GM21390 (cell line): ENCODE measurements around the gene C3orf18.

ENCODE experiments used
- ATAC-seq: cut with Tn5 transposase; IDR thresholded peaks from one replicate; pipeline ENCODE4 v1.9.1; 2021; ENCODE audit not compliant: unreplicated experiment

Gene C3orf18

DNA sequence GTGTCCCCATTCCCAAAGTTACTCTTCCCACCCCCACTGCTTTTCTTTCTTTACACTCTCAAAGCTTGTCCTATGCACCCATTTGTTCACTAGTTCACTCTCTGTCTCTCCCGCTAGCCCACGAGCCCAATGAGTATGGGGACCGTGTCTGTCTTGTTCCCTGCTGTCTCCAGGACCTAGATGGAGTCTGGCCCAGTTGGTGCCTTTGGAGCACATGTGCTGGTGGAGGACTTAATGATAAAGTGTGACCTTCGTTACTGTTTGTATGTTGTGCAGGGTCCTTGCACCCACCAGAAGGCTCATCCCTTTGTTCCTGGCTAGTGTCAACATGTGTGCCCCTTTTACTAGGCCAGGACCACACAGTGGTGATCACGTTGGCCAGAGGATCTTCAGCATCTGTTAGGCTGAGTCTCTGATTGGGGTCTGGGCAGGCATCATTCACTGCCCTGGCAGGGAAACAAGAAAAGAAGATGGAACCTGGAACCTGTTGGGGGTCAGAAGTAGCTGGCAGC is 36.6 kb upstream of the C3orf18 start:
- no peak for ATAC-seq

DNA sequence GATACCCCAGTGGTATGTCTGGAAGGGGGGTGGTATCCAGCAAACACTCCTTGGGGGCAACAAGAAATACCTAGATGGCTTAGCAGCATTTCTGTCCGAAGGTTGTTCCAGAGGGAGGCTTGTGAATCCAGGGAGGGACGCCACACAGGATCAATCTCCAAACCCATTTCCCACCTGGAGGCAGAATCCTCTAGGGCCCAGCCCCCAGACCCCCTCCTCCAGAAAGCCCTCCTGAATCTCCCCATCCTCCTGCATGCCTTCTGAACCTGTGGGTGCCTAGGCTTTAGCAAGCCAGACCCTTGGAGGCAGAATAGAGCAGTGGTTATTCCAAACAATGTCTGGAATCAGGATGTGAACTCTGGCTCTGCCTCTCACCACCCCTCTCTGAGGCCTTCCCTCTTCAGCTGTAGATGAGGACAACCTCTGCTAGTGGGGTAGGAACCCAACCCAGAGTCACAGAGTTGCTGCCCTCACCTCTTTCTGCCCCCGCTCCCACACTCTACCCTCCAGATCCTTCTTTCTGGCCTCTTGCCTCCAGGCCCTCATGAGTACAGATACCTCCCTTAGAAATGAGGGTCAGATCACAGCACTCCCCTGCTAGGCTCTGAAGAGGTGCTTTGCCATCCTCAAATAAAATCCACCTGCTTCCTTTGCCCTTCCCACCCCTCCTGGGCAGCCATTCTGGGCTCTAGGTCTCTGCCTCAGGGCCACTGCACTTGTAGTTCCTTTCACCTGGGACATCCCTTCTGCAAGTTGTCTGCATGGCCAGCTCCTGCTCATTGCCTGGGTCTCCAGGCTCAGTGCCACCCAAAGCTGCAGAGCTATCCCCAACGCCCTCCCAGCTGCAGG is 35.9 kb upstream of the C3orf18 start:
- no peak for ATAC-seq

DNA sequence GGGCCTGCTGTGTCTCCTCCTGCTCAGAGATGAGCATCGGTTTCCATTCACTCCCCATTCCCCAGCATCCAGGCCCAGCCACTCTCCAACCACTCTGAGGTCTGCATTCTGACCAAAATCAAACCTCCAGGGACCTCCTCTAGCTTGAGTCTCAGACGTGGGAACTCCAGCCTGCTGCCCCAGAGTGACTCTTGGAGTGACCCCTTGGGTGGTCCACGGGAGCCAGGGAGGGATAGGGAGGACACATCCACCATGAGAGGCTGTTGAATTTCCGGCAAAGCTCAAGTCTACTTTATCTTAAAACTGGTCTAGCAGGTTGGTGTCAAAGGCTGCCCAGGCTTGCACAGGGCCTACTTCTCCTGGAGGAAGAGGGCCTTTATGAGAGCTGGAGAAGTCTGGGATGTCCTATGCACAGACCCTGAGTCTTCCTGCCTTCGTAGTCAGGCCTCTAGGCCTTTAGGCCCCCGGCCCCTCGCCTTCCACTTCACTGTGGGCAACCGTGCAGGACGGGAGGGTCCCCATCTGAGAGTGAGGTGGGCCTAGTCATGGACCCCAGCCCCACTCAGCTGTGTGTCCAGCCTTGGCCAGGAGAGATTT is 35.1 kb upstream of the C3orf18 start:
- ATAC-seq, result no peak

DNA sequence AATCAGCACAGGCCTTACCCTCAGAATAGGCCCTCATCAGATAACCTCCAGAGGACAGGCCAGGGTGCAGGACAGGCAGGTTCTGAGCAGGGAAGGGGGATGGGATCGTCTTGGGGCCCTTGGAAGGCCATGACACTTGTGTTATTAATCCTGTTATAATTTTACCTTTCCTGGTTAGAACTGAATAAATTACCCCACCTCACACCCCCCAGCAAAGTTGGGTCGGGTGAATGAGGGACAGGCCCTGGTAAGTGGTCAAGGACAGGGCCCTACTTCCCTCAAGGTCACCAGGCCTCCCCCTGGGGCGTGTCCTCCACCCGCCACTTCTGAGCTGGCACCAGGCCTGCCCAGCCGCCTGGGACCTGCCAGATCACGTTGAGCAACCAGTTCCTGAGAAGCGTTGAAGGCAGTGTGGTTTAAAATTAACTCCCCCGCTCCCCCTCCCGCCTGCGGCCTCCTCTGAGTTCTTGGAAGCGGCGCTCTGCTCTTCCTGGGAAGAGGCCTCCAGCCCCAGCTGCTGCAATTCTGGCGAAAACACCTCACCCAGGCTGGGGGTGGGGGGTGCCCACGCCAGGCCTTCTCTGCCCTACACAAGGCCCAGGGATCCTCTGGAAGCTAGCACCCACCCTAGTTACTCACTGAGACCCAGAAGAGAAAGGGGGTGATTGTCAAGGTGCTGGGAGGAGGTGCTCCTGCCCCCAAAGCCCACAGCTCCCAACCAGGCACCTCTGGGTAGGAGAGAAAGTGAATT is 33.5 kb upstream of the C3orf18 start:
- peak; percentile 73 for ATAC-seq

DNA sequence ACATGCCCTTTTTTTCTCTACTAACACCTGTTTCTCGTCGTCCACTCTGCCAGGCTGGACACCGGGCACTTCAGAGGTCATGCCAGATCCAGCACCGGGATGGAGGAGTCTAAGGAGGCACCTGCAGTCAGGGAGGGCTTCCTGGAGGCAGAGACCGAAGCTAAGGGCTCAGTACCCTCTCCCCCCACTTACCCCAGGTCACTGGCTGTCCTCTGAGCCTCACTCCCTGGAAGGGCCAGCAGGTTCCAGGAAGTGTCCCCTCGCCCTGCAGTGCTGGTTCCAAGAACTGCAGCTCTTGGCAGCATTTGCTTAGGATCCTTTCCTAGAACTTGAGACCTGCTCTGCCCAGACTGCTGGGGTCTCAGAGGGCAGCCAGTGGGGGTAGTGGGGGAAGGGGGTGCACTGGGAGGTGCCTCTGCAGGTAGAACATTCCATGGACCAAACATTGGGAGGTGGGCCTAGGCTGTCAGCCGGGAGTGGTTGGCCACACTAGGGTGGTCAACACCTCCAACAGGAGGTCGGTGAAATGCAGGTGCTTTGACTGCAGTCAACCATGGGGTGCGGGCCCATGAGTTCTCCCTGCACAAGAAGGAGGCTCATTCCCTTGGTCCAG is 32.7 kb upstream of the C3orf18 start:
- no peak for ATAC-seq

DNA sequence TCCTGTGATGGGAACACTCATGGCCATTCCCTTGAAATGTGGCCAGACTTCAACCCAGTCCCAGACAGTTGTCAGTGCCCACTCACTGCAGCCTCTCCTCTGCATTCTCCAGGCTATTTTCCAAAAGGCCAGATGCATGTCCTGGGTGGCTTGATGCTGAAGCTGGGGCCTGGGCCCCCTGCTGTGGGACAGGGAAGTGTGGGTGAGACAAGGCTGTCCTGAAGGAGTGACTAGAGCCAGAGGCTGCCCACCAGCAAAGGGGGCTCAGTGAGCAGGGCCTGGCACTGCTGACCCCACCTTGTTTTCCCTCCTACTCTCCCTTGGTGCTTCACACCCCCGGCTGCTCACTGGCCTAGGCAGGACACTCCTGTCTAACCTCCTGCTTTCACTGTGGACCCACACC is 32.2 kb upstream of the C3orf18 start:
- no peak for ATAC-seq

DNA sequence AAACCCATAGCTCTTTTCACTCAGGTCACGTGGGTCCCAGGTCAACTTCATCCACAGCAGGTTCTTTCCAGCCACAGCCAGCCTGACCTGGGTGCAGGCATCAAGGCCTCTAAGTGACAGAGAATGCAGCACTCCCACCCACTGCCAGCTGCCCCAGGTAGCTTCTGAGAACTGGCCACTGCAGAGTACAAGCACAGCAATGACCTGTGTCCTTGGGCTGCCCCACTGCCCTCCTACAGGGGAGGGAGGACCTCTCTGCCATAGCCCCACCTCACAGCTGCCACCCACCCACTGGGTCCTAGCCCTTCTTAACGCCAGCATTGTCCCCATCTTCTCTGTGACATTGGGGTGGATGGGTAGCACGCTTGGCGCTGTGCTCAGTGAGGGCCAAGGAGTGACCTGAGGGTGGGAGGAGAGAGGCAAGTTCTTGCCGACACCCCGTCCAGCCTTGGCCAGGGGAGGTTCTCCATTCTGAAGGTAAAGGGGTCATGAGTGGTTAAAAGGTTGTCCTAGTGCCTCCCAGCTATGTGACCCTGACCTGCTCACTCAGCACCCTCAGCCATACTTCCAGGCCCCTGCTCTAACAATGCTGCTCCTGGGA is 31.7 kb upstream of the C3orf18 start:
- ATAC-seq, result no peak

DNA sequence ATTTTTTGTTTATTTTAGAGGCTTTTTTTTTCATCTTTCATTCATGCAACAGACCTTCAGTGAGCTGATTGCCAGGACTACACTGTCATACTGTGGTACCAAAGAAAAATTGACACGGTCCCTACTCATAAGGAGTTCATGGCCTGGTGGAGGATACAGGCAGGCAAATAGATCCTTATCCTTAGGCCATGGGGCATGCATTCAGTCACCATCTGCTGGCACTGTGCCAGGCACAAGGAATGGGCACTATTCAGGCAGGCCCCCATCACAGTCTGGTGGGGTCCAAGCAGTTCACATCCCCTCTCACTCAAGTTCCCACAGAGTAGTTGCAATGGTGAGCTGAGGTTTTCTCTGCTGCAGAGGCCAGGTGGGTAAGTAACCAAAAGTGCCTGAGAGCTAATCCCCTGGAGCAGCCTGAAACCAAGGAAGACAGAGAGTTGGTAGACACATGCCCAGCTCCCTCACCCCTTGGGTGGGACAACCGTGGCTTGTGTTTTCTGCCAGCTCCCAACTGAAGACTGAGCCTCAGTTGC is 26.8 kb upstream of the C3orf18 start:
- no peak for ATAC-seq

DNA sequence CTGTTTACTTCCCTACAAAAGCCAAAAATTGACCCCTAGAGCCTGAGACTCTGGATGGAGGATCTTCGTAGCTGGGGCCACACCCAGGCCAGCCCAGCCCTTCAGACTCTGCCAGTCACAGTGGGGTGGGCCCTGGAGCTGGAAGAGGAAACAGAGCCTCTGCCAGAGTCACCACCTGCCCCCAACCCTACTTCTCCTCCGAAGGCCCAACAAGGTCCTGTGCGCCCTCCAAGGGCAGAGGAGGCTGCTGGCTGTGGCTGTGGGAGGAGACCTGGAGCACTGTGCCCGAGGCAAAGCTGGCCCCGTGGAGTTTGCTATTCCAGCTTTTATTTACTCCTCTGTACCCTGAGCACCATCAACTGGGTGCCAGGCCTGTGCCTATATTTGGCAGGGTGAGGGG is 25.0 kb upstream of the C3orf18 start:
- no peak for ATAC-seq

DNA sequence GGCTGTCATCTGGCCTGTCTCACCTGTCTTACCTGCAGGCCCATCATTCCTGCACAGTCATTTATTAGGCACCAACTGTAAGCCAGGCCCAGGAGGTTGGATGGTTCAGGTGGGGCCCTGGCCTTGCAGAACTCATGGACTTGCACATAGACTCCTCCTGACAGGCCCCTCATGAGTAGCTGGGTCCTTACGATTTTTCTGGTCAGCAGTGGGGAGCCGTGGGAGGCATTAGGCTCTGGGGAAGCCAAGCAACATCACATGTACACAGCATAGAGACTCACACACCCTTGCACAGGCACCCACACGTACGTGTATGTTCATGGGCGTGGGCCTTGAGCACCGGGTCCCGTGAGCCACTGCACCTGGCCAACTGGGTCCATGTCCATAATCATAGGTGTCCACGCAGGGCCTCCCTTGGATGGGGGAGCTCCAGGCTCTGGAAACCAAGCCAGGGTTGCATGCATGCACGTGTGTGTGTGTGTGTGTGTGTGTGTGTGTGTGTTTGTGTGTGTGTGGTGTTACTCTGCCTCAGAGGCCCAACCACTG is 23.7 kb upstream of the C3orf18 start:
- no peak for ATAC-seq

DNA sequence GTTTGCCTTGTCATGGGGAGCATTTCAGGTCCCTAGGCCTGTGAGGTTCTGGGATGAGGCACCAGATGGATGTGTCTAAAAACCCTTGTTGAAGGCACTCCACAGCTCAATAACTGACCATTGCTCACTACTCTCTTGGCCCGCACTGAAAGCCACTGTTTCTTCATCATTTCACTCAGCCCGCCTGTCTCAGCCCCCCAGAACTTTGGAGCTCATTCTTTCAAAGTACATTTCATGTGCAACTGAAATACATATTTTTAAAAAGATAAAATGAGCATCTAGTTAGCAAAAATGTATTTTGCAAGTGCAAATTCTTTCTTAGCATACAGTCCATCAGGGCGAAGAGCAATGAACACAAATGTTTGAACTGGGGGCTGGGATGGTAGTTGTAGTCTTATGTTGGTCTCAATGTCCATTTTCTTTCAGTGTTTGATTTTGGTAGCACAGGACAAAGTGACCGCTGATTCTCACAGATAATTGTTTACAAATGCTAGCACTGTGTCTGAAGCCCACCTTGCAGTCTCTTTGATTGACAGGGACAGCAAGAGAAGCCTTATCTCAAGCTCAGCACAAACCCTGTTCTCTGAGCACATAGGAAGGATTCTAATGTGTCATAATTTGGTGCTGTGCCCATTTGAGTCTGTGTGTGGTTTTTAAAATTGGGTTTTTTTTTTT is 21.3 kb upstream of the C3orf18 start:
- no peak for ATAC-seq

DNA sequence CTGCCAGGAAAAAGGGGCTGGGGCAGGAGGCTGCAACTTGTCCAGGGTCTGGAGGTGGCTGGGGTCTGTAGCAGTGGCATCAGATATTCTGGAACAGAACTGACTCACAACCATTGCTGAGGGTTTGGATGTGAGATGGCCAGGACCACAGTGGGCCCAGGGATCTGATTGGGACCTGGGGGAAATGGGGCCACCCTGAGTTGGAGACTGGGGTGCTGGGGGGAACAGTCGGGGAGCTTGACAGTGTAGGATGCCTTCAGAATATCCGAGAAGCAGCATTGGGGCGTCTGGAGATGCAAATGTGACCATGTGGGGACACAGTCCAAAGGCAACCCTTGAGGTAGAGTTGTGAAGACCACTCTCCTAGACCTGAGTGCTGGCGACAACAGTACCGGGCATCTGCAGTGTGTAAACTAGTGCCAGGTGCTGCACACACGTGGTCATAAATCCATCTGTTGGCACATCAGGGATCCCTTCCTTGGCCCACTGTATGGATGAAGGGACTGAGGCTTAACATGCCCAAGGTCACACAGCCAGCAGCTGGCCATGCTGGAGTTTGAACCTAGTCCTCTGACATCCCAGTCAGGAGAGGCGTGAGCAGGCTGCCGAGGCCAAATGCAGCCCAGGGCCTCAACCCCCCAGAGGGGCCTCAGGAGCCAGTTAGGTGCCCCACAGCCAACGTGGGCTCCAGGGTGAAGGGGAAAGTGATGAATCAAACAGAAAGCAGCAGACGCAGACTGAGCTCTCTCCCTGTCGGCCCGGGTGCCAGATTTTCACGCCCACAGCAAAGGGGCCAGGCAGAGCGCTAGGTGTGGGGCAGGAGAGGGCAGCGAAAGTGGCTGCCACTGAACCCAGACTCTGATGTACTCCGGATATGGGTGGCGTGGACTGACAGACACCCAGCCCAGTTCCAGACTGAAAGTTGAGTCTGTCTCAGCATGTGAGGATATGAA is 20.5 kb upstream of the C3orf18 start:
- peak; percentile 31 for ATAC-seq

DNA sequence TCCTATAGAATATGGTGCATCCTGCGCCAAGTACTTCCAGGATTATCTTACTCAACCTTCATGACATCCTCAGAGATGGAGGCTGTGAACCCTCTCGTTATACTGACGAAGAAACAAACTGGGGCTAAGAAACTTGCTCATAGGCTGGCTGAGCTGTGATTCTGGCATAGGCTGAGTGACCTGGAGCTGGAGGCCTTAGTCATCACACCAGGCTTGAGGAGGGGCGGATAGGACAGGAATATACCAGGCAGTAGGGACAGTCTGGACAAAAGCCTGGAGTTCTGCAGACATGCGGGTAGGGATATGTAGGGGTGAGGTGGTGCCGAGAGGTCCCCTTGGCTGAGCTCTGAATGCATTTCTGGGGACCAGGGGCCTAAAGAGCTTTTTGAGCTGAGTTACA is 19.8 kb upstream of the C3orf18 start:
- ATAC-seq, result no peak

DNA sequence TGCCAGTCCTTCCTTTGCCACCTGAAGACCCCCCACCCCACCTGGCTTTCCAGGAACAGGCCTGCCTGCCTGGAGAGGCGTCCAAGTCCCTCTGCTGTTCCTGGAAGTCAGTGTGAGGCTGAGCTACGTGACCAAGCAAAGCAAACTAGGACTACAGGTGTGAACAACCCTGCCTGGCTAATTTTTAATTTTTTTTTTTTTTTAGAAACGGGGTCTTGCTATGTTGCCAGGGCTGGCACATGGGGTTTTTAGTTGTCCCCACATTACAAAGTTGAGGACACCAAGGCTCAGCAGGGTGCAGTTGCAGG is 19.2 kb upstream of the C3orf18 start:
- ATAC-seq, result no peak

DNA sequence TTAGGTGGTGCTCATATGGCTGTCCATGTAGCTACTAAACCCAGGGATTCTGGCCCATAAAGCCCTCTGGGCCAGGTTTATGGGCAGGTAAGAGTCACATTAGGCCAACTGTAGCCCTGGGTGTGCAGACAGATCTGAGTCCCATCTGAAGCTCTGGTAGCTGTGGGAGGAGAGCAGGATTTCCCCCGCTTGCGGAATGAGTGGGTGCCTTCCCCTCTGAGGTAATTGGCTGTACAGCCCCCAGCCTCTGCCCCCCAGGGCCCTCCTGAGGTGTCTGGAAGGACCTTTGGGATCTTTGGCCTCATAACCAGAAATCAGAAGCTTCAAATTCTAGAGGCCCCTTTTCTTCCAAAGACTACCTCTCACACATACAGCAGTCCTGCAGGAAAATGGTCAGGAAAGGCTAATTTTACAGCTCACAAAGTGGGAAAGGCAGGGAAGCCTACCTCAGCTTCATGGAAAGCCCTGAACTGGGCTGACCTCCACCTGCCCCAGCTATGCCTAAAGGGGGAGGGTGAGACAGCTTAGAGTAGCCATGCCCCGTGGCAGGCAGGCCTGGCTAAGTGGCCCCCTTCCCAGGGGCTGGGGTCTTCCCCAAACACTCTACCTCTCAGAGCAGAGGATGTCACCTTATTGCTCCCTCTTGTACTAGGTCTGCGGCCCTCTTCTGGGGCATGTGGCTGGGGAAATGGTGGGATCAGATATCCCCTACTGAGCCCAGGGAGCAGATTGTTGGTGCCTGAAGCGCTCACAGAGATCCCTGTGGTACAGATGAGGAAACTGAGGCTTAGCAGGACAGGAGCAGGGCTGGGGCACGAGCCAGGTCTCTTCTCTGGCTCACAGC is 18.6 kb upstream of the C3orf18 start:
- ATAC-seq, result no peak

DNA sequence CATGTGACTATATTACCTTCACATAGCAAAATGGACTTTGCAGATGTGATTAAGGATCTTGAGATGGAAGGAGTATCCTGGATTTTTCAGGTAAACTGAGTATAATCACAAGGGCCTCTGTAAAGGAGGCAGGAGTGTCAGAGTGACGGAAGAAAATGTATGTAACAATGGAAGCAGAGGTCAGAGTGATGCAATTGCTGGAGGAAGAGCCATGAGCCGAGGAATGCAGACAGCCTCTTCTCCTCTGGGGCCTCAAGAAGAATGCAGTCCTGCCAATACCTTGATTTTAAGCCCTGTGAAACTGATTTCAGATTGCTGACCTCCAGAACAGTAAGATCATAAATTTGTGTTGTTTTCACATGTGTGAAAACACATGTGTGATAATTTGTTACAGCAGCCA is 16.8 kb upstream of the C3orf18 start:
- no peak for ATAC-seq

DNA sequence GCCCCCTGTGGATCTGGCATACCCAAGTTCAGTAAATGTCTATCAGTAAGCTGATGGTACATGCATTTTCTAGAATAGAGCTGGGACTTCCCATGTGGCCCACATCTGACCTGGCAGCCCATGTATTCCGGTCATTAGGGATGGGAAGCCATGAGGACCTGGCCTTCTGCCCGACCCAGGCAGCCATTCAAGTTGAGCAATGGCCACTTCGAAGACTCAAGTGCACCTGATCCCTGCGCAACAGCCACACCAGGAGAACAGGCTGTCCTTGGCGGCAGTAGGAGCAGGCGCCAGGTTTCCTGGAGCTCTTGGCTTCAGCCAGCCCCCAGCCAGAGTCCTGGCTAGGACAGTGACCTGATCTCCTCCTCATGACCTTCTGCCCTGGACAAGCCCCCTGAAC is 16.4 kb upstream of the C3orf18 start:
- ATAC-seq, result no peak

DNA sequence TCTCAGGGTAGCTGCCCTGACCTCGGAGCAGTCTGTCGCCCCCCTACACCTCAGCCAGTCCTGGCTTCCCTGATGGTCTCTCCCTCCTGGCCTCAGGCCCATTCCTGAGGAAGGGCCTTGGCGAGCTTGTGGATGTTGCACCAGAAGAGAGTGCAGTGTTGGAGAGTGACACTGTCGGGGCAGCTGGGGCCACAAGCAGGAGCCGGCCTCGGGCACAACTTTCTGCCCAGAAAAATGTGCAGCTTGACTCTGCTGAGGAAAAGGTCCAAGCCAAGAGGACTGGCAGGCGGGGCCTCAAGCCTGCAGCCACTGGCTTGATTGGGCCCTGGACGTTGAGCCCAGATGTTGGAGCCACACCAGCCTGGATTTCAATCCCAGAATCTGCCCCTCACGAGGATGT is 14.5 kb upstream of the C3orf18 start:
- no peak for ATAC-seq
